Measurements from ENCODE around the gene RBBP7. TPM values are rescaled to one million over a fixed set of nuclear protein-coding genes. Genes with fewer than 3 reads are reported as not detected.
A peak's percentile ranks its signal among the peaks of the same experiment; 100 is the strongest.
"Not testable (repeated sequence)": the region's sequence is repeated elsewhere in the genome, so short reads cannot be mapped to it uniquely, and the experiment has no call there.

RBBP7 gene
- total and polyA plus RNA-seq, 2 experiments from 2014 or later, result 86.2 to 119 TPM

- WGBS, 2 experiments (ENCODE audit: low coverage in 1 of 2, low lambda C conversion rate in 2 of 2, missing lambda C conversion rate in 2 of 2), result 96 to 100% methylated on average over 2 of the region's 2 CpGs
- H3K9ac ChIP-seq, result no peak overlapping the region
Observed at GRCh38 chrX:16862829-16863228, 7.3 kb downstream of the RBBP7 start.

GRCh38 chrX:16856744-16857143 lies 13.4 kb downstream of the RBBP7 start:
- no peaks in the 10 kb centered on the region for H3K27me3 ChIP-seq (replicated peaks; ENCODE audit: insufficient read depth)
- in situ Hi-C loops (cut with MboI), result no loop called here
- TF ChIP-seq EZH2 (IDR thresholded peaks at IDR 0.05; ENCODE audit: insufficient read depth, poor library complexity, severe bottlenecking) (no peak), EZH2phosphoT487 (IDR thresholded peaks at IDR 0.05; ENCODE audit: insufficient read depth, low read depth) (no peak)
- H3K9me2 ChIP-seq (ENCODE audit: insufficient read depth), result no peaks in the 10 kb centered on the region
- H3K4me1 ChIP-seq (ENCODE audit: insufficient read depth), result peaks cover 1% of the 10 kb centered on the region
- H3K27ac ChIP-seq, result no peak overlapping the region
- H3K4me3 ChIP-seq, result no peak overlapping the region
- no peak overlapping the region for H2AFZ ChIP-seq
- no peak overlapping the region for H3K9ac ChIP-seq
- peaks cover 89% of the 10 kb centered on the region for H3K79me2 ChIP-seq (ENCODE audit: insufficient read depth)
- H3K36me3 ChIP-seq (ENCODE audit: low read depth), result peaks cover 7% of the 10 kb centered on the region; the same call in 1 of the 2 replicates
- H3K9me3 ChIP-seq (ENCODE audit: low read depth), result no peaks in the 10 kb centered on the region
- peaks cover 11% of the 10 kb centered on the region for H3F3A ChIP-seq (ENCODE audit: insufficient read depth)
- DNase-seq, result no peak
- no peaks in the 10 kb centered on the region; the same call in 1 of the 2 replicates for H4K20me1 ChIP-seq (ENCODE audit: insufficient read depth)
- no peak overlapping the region for H3K4me2 ChIP-seq (ENCODE audit: unreplicated experiment)

More at GRCh38 chrX:16862829-16863228, 7.3 kb downstream of the RBBP7 start:
- Histone ChIP-seq H3K4me3 (no peak overlapping the region), H3K9me3 (ENCODE audit: low read depth) (no peaks in the 10 kb centered on the region), H3K9me2 (ENCODE audit: insufficient read depth) (no peaks in the 10 kb centered on the region), H2AFZ (no peak overlapping the region), H4K20me1 (ENCODE audit: insufficient read depth) (no peaks in the 10 kb centered on the region), H3F3A (ENCODE audit: insufficient read depth) (no peaks in the 10 kb centered on the region), H3K27ac (no peak overlapping the region), H3K27me3 (replicated peaks; ENCODE audit: insufficient read depth) (no peaks in the 10 kb centered on the region), H3K4me1 (ENCODE audit: insufficient read depth) (no peaks in the 10 kb centered on the region; the same call in 1 of the 2 replicates), H3K36me3 (ENCODE audit: low read depth) (no peaks in the 10 kb centered on the region), H3K4me2 (ENCODE audit: unreplicated experiment) (no peak overlapping the region), H3K79me2 (ENCODE audit: insufficient read depth) (peaks cover 100% of the 10 kb centered on the region)
- DNase-seq, result no peak
- in situ Hi-C loops (cut with MboI), result no loop called here
- TF ChIP-seq EZH2phosphoT487 (IDR thresholded peaks at IDR 0.05; ENCODE audit: insufficient read depth, low read depth), result no peak
- no peak for TF ChIP-seq EZH2 (IDR thresholded peaks at IDR 0.05; ENCODE audit: insufficient read depth, poor library complexity, severe bottlenecking)

GRCh38 chrX:16856076-16856404 lies 14.1 kb downstream of the RBBP7 start:
- H3K9me3 ChIP-seq (ENCODE audit: low read depth); H3K9ac ChIP-seq; H2AFZ ChIP-seq; H3K4me2 ChIP-seq (ENCODE audit: unreplicated experiment); H3K4me1 ChIP-seq (ENCODE audit: insufficient read depth); H3K36me3 ChIP-seq (ENCODE audit: low read depth); H4K20me1 ChIP-seq (ENCODE audit: insufficient read depth); H3K27me3 ChIP-seq (replicated peaks; ENCODE audit: insufficient read depth); H3K9me2 ChIP-seq (ENCODE audit: insufficient read depth); in situ Hi-C loops (cut with MboI); H3K4me3 ChIP-seq: not testable (repeated sequence)
- H3F3A ChIP-seq (ENCODE audit: insufficient read depth), result peaks cover 14% of the 10 kb centered on the region
- peaks cover 82% of the 10 kb centered on the region for H3K79me2 ChIP-seq (ENCODE audit: insufficient read depth)
- 22 to 23% methylated on average over 2 of the region's 2 CpGs for WGBS, 2 experiments (ENCODE audit: low coverage in 1 of 2, low lambda C conversion rate in 2 of 2, missing lambda C conversion rate in 2 of 2)
- peak; percentile 59 for DNase-seq
- H3K27ac ChIP-seq, result peak overlapping the region; percentile 38; the same call in 1 of the 2 replicates

GRCh38 chrX:16855363-16856075 lies 14.6 kb downstream of the RBBP7 start:
- H3K27ac ChIP-seq, result no peak overlapping the region

More at GRCh38 chrX:16855363-16856075, 14.6 kb downstream of the RBBP7 start:
- Histone ChIP-seq H3K9me3 (ENCODE audit: low read depth) (no peaks in the 10 kb centered on the region), H4K20me1 (ENCODE audit: insufficient read depth) (no peaks in the 10 kb centered on the region; the same call in 1 of the 2 replicates), H3K9me2 (ENCODE audit: insufficient read depth) (no peaks in the 10 kb centered on the region), H3K4me1 (ENCODE audit: insufficient read depth) (peaks cover 4% of the 10 kb centered on the region), H3K9ac (no peak overlapping the region), H2AFZ (no peak overlapping the region), H3K4me2 (ENCODE audit: unreplicated experiment) (no peak overlapping the region), H3K27me3 (replicated peaks; ENCODE audit: insufficient read depth) (no peaks in the 10 kb centered on the region), H3F3A (ENCODE audit: insufficient read depth) (peaks cover 14% of the 10 kb centered on the region), H3K79me2 (ENCODE audit: insufficient read depth) (peaks cover 77% of the 10 kb centered on the region), H3K4me3 (no peak overlapping the region), H3K36me3 (ENCODE audit: low read depth) (peaks cover 7% of the 10 kb centered on the region; the same call in 1 of the 2 replicates)
- no peak for TF ChIP-seq EZH2phosphoT487 (IDR thresholded peaks at IDR 0.05; ENCODE audit: insufficient read depth, low read depth)
- no peak for TF ChIP-seq EZH2 (IDR thresholded peaks at IDR 0.05; ENCODE audit: insufficient read depth, poor library complexity, severe bottlenecking)
- WGBS, 2 experiments (ENCODE audit: low coverage in 1 of 2, low lambda C conversion rate in 2 of 2, missing lambda C conversion rate in 2 of 2), result 78 to 93% methylated on average over 3 to 5 of the region's 5 CpGs
- peak; percentile 10 for DNase-seq
- in situ Hi-C loops (cut with MboI), result no loop called here

Measured in GM23248 (cell line).